K562 (cell line): ENCODE measurements around the gene TLE6. TPM values are rescaled to one million over a fixed set of nuclear protein-coding genes. Genes with fewer than 3 reads are reported as not detected.

Experiments
- CREM ChIP-seq: IDR thresholded peaks from 2 replicates; pipeline ENCODE4 v1.6.1; 2014; ENCODE audit warnings: antibody characterized with exemption, low read depth
- DPF2 ChIP-seq: fragments of 450-650 bp; IDR thresholded peaks from 2 replicates; pipeline ENCODE4 v1.6.1; 2016
- ELF1 ChIP-seq: fragments of 200-800 bp; sonication (Bioruptor generic); IDR thresholded peaks from 2 replicates; pipeline ENCODE4 v1.6.1; 2016; ENCODE audit warnings: missing genetic modification characterization, missing compliant biosample characterization
- GATA2 ChIP-seq: sonication (generic); formaldehyde crosslinking; IDR thresholded peaks from 2 replicates; pipeline ENCODE4 v1.4.0; 2020; ENCODE audit warnings: mild to moderate bottlenecking, missing genetic modification reagents
- NFRKB ChIP-seq: fragments of 450-650 bp; IDR thresholded peaks from 2 replicates; pipeline ENCODE4 v1.6.1; 2016; ENCODE audit warnings: low read depth
- PHF21A ChIP-seq: fragments of 450-650 bp; IDR thresholded peaks from 2 replicates; pipeline ENCODE4 v1.6.1; 2017; ENCODE audit warnings: low read depth, borderline replicate concordance
- RBFOX2 ChIP-seq: fragments of 200-400 bp; formaldehyde crosslinking; IDR thresholded peaks from 2 replicates; pipeline ENCODE4 v1.6.1; 2017; ENCODE audit warnings: low read depth, mild to moderate bottlenecking, low read length, moderate library complexity
- RHOXF2B ChIP-seq: fragments of 250-450 bp; sonication (Bioruptor Pico); conservative IDR thresholded peaks from 2 replicates; pipeline ENCODE4 v1.5.1; 2021
- TAF1 ChIP-seq: IDR thresholded peaks from 2 replicates; pipeline ENCODE4 v1.6.1; 2011; ENCODE audit warnings: mild to moderate bottlenecking, low read length, moderate library complexity; ENCODE audit not compliant: insufficient read depth, control insufficient read depth, severe bottlenecking; ENCODE audit errors: extremely low read depth
- UBTF ChIP-seq, 2 experiments: IDR thresholded peaks; 2 replicates each; pipeline ENCODE4 v1.6.1; 2012; ENCODE audit warnings: improper control_type of control experiment in 2 of 2, low read depth in 2 of 2, low read length in 2 of 2, borderline replicate concordance in 1 of 2
- ZHX1 ChIP-seq: fragments of 150-350 bp; conservative IDR thresholded peaks from 2 replicates; pipeline ENCODE4 v1.6.1; 2014; ENCODE audit warnings: low read length
- ZKSCAN8 ChIP-seq: fragments of 200-800 bp; sonication (Bioruptor generic); IDR thresholded peaks from 2 replicates; pipeline ENCODE4 v1.6.1; 2016; ENCODE audit warnings: missing genetic modification characterization, missing compliant biosample characterization
- ZNF212 ChIP-seq: fragments of 450-650 bp; formaldehyde crosslinking; IDR thresholded peaks from 2 replicates; pipeline ENCODE4 v1.4.0; 2020; ENCODE audit warnings: mild to moderate bottlenecking
- ZNF23 ChIP-seq: fragments of 250-450 bp; sonication (Bioruptor Pico); IDR thresholded peaks from 2 replicates; pipeline ENCODE4 v1.4.0; 2020; ENCODE audit warnings: mild to moderate bottlenecking
- ZNF592 ChIP-seq: fragments of 450-650 bp; IDR thresholded peaks from 2 replicates; pipeline ENCODE4 v1.6.1; 2017; ENCODE audit warnings: antibody characterized with exemption, mild to moderate bottlenecking
- ZNF75A ChIP-seq: fragments of 450-650 bp; formaldehyde crosslinking; IDR thresholded peaks from 2 replicates; pipeline ENCODE4 v1.4.0; 2020; ENCODE audit warnings: mild to moderate bottlenecking
- ZNF79 ChIP-seq: fragments of 250-450 bp; sonication (Bioruptor Pico); IDR thresholded peaks from 2 replicates; pipeline ENCODE4 v1.4.0; 2020; ENCODE audit warnings: low read depth, mild to moderate bottlenecking, moderate library complexity
- polyA plus RNA-seq, 8 experiments: library from polyadenylated mRNA; depleted of rRNA in 4 of 8; stranded (reverse) in 5 of 8; unstranded in 3 of 8; fragments of >200 nt; fragmentation: Nextera tagmentation in 2 of 8; fragmentation: Illumina TruSeq in 1 of 8; extraction: Ambion mirVana in 2 of 8; extraction: Trizol in 1 of 8; gene quantifications; 2 replicates each; pipeline versions ENCODE4 v1.2.1 to v1.2.3, GENCODE V29; 2011 to 2014; ENCODE audit warnings: inconsistent platforms in 1 of 8, missing spikeins in 1 of 8
- total RNA-seq, 7 experiments: library from RNA; depleted of rRNA in 6 of 7; stranded (reverse); fragments of >200 nt in 6 of 7; fragmentation: Illumina TruSeq in 2 of 7; extraction: Trizol in 2 of 7; gene quantifications; 2 replicates each; pipeline versions ENCODE4 v1.2.1 to v1.2.3, GENCODE V29; 2011 to 2021; ENCODE audit warnings: low replicate concordance in 1 of 7

The TLE6 gene
- total and polyA plus RNA-seq, 9 of the 15 experiments (the other 6 are each of a cell fraction or from before 2014, with no cell fraction given) = 1.1 to 6.1 (median 2.5) TPM

DNA sequence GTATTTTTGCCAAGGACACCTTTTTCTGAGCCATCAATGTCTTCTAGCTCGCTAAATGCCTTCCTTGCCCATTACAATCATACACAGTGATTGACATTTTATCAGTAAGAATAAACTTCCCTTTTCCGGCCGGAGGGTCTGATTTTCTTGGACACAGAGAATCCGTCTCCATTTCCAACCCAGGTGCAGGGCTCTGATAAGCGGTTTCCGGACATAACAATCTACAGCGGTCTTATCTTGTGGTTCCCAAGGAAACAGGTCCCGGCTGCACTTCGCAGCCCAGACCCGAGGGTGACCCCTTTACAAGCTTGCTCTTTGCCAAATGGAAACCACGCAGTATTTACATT is 27.5 kb upstream of the TLE6 start (continued):
- TF ChIP-seq UBTF (IDR thresholded peaks at IDR 0.05; ENCODE audit: borderline replicate concordance in 1 of 2, low read depth in 2 of 2, low read length in 2 of 2) = no peak
- no peak for TF ChIP-seq RBFOX2
- TF ChIP-seq ZNF79 (CRISPR knock-in tag) = no peak
- TF ChIP-seq DPF2 = peak; percentile 99
- no peak for TF ChIP-seq RHOXF2B (CRISPR knock-in tag)
- no peak for TF ChIP-seq ZNF23 (CRISPR knock-in tag)
- no peak for TF ChIP-seq ZNF75A (CRISPR knock-in tag)
- peak; percentile 90; the same call in 1 of the 2 replicates for TF ChIP-seq PHF21A
- no peak for TF ChIP-seq ZHX1
- TF ChIP-seq CREM = peak; percentile 66
- TF ChIP-seq GATA2 (CRISPR knock-in tag) = peak; percentile 97
- TF ChIP-seq ZNF592 = no peak
- no peak; the same call in 1 of the 2 replicates for TF ChIP-seq ZKSCAN8 (CRISPR knock-in tag)
- no peak for TF ChIP-seq NFRKB
- TF ChIP-seq ELF1 (tag) = peak; percentile 89
- no peak for TF ChIP-seq ZNF212 (CRISPR knock-in tag)
- TF ChIP-seq TAF1 = no peak
